NCI-H2196 (cell line): ENCODE results near the gene ADGRV1.

ENCODE experiments used
- DNase-seq: peaks from one replicate; lab custom pipeline; 2025; ENCODE audit not compliant: unreplicated experiment; lab: John Stamatoyannopoulos, UW

ADGRV1 gene

DNA sequence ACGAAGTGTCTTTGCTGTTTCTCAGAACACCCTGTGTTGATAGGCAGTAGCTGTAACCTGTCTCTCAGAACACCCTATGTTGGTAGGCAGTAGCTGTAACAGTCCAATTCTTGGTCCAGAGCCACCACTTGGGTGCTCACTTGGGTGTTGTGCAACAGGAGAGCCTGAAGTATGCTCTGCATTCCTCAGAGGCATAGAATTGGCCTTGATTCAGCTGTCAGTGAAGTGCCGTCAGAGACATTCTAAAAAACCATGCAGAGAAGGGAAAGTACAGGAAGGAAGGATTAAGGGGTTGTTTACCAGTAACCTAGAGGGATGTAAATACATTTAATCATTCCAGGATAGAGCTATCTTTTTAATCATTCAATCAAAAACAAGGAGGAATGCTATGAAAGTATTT is 593.4 kb downstream of the ADGRV1 start:
- peak; percentile 8 for DNase-seq

GRCh38 chr5:91154338-91154737 is 595.7 kb downstream of the ADGRV1 start:
- no peak for DNase-seq

GRCh38 chr5:91155274-91155673 is 596.7 kb downstream of the ADGRV1 start:
- no peak for DNase-seq

GRCh38 chr5:91156242-91156641 is 597.6 kb downstream of the ADGRV1 start:
- no peak for DNase-seq

DNA sequence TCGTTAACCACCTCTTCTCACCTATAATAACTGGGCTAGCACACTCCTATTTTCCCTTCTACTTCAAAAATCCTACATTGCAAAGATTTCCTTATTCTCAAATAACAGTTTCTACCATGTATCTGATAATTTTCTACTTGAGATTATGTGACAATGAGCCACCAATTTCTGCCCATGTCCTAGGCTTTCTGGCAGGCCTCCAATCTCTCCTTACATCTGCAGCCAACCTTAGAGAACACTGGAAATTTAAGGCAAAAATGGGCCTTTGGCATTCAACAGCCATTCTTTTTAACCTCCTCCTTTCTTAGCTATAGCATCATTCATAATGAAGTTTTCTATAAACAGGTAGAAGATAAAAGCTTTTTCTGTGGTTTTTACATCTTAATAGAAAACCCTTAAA is 599.4 kb downstream of the ADGRV1 start:
- DNase-seq: no peak

DNA sequence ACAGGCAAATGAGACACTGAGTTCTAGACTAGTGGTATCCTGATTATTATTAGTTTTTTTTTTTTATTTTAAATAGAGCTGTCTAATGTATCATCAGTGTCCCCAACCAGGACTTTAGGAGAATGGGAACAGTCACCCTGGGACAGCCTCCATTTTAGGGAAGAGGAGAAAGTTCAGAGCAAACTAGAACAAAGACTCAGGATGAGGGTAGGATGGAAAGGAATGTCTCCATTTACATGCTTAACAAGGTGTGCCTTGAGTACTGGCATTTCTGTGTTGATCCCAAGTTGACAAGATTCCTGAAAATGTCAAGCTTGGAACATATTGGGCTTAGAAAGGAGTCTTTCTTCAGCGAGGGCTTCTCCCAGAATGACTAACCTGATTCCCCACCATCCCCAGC is 601.0 kb downstream of the ADGRV1 start:
- no peak for DNase-seq

DNA sequence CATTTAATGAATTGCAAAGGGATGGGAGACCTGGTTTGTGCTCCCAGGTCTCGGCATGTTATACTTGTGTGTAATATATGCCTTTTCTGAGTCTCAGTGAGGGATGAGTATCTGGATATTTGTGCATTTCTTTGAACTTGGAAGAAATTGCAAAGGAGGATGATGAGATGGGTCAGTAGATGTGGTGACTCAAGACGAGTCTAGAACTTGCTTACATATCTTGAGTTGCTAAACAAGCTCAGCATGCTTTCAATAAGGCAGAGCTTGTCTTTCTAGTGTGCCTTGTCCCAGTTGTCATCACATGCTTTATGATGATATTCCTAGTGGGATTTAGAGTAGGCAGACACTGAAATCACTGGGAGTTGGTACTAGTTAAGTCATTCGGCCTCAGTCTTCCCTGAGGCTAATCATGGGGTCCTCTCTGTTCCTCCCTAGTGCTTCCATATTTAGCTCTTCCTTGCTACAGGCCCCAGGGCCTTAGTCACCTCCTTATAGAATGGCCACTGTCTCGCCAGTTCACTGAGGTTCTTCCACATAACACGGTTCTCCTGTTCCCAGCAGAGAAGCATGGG is 602.2 kb downstream of the ADGRV1 start:
- no peak for DNase-seq

DNA sequence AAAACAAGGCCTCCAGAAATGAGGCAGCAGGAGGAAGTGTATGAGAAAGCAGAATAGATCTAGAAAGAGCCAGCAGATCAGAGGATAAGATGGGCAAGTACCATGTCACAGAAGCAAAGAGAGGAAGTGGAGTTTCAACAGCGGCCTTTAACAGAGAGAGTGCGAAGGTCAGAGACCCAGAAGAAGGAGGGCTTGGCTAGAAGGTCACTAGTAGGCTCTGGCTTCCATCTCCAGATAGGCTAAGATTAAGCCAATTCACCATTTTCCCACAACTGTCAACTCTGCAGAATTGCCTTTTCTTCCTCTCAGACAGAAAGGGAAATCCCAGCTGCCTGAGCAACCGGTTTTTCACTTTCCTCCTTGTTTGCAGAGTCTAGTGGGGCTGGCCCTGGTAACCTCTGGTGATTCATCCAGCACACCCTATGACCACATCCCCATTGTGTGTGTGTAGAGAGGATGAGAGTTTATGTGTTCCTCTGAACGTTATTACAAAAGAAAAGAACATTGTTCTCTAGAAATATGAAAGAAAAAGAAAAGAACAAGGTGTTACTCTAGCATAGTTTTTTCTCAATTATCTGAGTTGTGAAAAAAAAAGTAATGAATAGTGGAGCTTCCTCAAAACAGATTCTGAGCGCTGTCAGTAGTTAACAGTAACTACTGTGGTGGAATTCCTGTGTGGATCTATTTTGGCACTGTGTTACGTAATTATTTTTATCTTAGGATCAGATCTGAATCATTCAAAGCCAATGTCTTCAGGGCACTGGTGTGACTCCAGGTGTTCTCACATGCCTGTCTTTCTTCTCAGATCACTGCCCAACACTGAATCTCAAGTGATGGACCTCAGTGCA is 604.2 kb downstream of the ADGRV1 start:
- DNase-seq: peak; percentile 38

DNA sequence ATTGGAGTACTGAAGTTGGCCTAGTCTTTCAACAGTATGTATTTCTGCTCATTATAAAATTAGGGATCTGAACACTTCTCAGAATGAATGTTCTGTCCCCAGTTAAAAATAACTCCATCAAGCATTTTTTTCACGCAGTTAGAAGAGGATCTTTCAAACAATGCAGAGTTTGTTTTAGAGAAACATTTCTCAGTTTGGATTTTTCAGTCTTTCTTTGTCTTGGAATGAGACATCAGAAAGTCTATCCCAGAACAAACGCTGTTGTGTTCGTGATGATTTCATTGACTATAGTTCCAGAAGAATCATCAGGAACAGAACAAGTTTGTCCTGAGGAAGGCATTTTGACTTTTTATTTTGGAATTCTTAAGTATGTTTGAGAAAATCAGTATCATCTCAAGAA is 605.8 kb downstream of the ADGRV1 start:
- DNase-seq: no peak

DNA sequence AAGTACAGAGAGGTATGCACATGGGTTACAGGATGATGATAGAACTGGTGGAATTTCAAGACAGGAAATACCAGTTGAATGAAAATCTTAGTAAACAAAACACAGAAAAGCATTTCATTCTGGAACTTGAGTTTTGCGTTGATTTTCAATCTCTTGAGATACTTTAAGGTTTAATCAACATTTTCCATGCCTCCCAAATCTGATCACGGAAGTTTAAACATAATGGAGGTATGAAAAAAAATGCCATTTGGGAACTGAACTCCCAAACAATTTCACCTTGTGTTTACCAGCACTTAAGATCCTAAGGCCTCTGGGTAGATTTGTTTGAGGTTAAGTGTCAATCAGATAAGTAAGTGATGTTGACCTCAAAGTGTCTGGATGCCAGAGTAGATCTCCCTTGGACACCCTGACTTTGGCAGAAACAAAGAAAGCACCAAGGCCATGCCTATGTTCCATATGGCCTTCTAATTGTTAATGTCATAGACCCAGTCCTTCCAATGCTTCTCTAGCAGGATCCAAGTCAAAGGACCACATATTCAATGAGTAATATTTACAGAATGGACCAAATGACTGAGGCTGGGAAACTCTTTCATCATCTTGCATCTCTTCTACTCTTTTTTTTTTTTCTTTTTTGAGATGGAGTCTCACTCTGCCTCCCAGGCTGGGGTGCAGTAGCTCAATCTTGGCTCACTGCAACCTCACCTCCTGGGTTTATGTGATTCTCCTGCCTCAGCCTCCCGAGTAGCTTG is 607.6 kb downstream of the ADGRV1 start:
- DNase-seq: no peak

DNA sequence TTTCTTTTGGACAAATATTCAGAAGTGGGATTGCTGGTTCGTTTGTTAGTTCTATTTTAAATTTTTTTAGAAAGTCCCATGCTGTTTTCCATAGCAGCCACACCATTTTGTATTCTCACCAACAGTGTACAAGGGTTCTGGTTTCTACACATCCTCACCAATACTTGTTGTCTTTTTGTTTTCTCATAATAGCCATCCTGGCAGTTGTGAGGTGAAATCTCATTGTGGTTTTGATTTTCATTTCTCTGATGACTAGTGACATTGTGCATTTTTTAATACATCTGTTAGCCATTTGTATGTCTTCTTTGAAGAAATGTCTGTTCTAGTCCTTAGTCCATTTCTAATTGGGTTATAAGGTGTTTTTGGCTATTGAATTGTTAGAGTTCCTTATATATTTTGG is 610.3 kb downstream of the ADGRV1 start:
- no peak for DNase-seq

DNA sequence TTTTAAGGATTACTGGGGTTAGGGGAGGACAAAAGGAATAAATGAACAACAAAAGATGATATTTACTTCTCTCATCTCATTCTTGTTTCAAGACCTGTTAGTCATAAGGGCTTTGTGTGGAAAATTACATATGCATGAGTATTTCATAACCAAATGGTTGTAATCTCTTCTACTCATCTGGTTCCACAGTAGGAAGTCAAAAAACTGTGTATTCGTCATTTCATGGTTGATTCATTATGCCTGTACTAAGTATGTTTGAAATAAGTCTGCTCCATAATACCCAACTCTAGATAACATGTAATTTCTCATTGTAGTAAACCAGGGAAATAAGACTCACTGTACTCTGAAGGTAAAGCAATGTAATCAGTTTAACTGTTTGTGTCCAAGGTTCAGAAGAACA is 611.7 kb downstream of the ADGRV1 start:
- no peak for DNase-seq

- no peak for DNase-seq
Measured at GRCh38 chr5:91171322-91171721, 612.7 kb downstream of the ADGRV1 start.

- DNase-seq: no peak
Measured at GRCh38 chr5:91174396-91174795, 615.8 kb downstream of the ADGRV1 start.

- no peak for DNase-seq
Measured at GRCh38 chr5:91175708-91176107, 617.1 kb downstream of the ADGRV1 start.

- no peak for DNase-seq
Measured at GRCh38 chr5:91176288-91177016, 617.9 kb downstream of the ADGRV1 start.

DNA sequence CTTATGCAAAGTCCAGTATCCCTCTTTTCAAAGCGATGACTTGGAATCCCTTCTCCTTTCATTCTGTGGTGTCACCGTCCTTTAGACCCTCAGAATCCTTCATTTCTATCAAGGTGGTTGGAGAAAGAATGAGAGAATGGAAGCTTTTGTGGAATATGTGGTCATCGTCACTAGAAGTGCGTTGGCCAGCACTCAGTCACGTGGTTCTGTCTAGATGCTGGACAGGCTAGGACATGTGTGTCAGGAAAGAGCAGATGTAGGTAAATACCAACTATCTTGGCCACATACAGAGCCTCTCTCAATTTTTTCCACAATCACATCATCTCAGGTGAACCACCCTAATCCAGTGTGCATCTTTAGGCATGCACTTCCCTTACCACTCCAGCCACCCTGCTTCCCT is 618.5 kb downstream of the ADGRV1 start:
- DNase-seq: no peak

DNA sequence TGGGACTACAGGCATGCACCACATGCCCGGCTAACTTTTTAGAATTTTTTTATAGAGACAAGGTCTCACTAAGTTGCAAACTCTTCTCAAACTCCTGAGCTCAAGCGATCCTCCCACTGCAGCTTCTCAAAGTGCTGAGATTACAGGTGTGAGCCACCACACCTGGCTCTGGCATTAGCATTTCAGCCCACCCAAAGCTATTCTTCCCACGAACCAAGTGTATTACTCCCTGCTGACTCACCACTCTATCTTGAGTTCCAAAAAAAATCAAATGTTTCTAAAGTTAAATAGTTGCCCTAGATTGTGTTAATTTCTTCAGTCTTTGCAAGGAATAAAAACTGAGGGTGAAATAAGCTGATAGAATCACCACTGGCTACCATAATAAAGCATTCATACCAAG is 619.0 kb downstream of the ADGRV1 start:
- no peak for DNase-seq

- no peak for DNase-seq
Measured at GRCh38 chr5:91178461-91178860, 619.9 kb downstream of the ADGRV1 start.

GRCh38 chr5:91179018-91179417 is 620.4 kb downstream of the ADGRV1 start:
- no peak for DNase-seq

- DNase-seq: no peak
Measured at GRCh38 chr5:91180506-91180905, 621.9 kb downstream of the ADGRV1 start.
